H1 (cell line): ENCODE measurements around the gene ABCG1.

ENCODE experiments used
- GABPA ChIP-seq: IDR thresholded peaks from 2 replicates; pipeline ENCODE4 v1.6.1; 2011; ENCODE audit warnings: mild to moderate bottlenecking, low read length, moderate library complexity, borderline replicate concordance; ENCODE audit not compliant: insufficient read depth
- MAX ChIP-seq: IDR thresholded peaks from 2 replicates; pipeline ENCODE4 v1.6.1; 2012; ENCODE audit warnings: inconsistent platforms
- TEAD4 ChIP-seq: IDR thresholded peaks from 2 replicates; pipeline ENCODE4 v1.6.1; 2012; ENCODE audit warnings: low read depth, low read length, inconsistent platforms, mixed read lengths
- TF ChIP-seq, protein P1 (sequence below), 3 experiments: IDR thresholded peaks; 1 replicate in 2 of 3; 2 replicates in 1 of 3; pipeline versions ENCODE4 v1.5.1 to v1.6.1; 2011; ENCODE audit warnings: low read length in 3 of 3, mild to moderate bottlenecking in 3 of 3, inconsistent platforms in 2 of 3, low read depth in 1 of 3, moderate library complexity in 1 of 3; ENCODE audit not compliant: insufficient read depth in 1 of 3; ENCODE audit errors: control extremely low read depth in 1 of 3

- TF ChIP-seq MAX (no peak), TEAD4 (no peak), GABPA (no peak)
- TF ChIP-seq, protein P1, sequence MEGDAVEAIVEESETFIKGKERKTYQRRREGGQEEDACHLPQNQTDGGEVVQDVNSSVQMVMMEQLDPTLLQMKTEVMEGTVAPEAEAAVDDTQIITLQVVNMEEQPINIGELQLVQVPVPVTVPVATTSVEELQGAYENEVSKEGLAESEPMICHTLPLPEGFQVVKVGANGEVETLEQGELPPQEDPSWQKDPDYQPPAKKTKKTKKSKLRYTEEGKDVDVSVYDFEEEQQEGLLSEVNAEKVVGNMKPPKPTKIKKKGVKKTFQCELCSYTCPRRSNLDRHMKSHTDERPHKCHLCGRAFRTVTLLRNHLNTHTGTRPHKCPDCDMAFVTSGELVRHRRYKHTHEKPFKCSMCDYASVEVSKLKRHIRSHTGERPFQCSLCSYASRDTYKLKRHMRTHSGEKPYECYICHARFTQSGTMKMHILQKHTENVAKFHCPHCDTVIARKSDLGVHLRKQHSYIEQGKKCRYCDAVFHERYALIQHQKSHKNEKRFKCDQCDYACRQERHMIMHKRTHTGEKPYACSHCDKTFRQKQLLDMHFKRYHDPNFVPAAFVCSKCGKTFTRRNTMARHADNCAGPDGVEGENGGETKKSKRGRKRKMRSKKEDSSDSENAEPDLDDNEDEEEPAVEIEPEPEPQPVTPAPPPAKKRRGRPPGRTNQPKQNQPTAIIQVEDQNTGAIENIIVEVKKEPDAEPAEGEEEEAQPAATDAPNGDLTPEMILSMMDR (IDR thresholded peaks at IDR 0.05; ENCODE audit: control extremely low read depth in 1 of 3, insufficient read depth in 1 of 3, low read depth in 1 of 3, low read length in 3 of 3): no peak
Measured at GRCh38 chr21:42169758-42170157, 49.2 kb upstream of the ABCG1 start.
